Lower leg skin (tissue), 4 donors: ENCODE data around the gene ITGA11. TPM values are rescaled to one million over a fixed set of nuclear protein-coding genes. Genes with fewer than 3 reads are reported as not detected.

Source experiments
- DNase-seq, 2 donors: peaks; one replicate each; pipeline ENCODE4 v3.0.0-alpha.2; 2019; ENCODE audit warnings: low spot score in 2 of 2
- H3K4me3 ChIP-seq: fragments of 200-600 bp; sonication (generic); 2 replicates; pipeline ENCODE4 v1.5.1; 2017; ENCODE audit warnings: mild to moderate bottlenecking, low read depth; ENCODE audit not compliant: poor library complexity, severe bottlenecking
- CTCF ChIP-seq, 3 donors: fragments of 450-650 bp; IDR thresholded peaks; one replicate each; pipeline ENCODE4 v1.5.1; 2016; ENCODE audit warnings: antibody characterized with exemption in 3 of 3, mild to moderate bottlenecking in 3 of 3, moderate library complexity in 2 of 3
- POLR2A ChIP-seq, 2 donors: fragments of 450-650 bp; IDR thresholded peaks; one replicate each; pipeline ENCODE4 v1.6.1; 2016 to 2017; ENCODE audit warnings: antibody characterized with exemption in 2 of 2, mild to moderate bottlenecking in 1 of 2, moderate library complexity in 1 of 2
- WGBS, 2 donors: methylation state at CpG; one replicate each; pipeline ENCODE4 v1.1.5; 2018; 5-methylcytosine and 5-hydroxymethylcytosine counted together
- intact Hi-C: fragments of 100-400 bp; cut with DNase I; formaldehyde crosslinking; loops from one replicate; pipeline ENCODE4 v1.15.0; 2023; ENCODE audit warnings: low total_unique reads
- total RNA-seq, 4 donors: library from RNA; depleted of rRNA; stranded (reverse); fragments of >200 nt; gene quantifications; one replicate each; pipeline ENCODE4 v1.1.0, GENCODE V29; 2016

ITGA11 gene
- total RNA-seq, 4 donors from 2014 or later: 0.51 to 3.5 (median 2.0) TPM

GRCh38 chr15:68347392-68347791 lies 84.6 kb downstream of the ITGA11 start:
- WGBS, 2 donors: 59 to 77% methylated on average over 7 of the region's 7 CpGs
- DNase-seq: no peak
- TF ChIP-seq POLR2A (IDR thresholded peaks at IDR 0.05) (no peak), CTCF (IDR thresholded peaks at IDR 0.05) (no peak)
- H3K4me3 ChIP-seq: no peak overlapping the region
- intact Hi-C loops: no loop called here

- intact Hi-C loops: no loop called here
These were observed 85.0 kb downstream of the ITGA11 start for GRCh38 chr15:68346979-68347378.

GRCh38 chr15:68345481-68345880 lies 86.5 kb downstream of the ITGA11 start:
- intact Hi-C loops: no loop called here
- TF ChIP-seq CTCF (IDR thresholded peaks at IDR 0.05): no peak
- TF ChIP-seq POLR2A (IDR thresholded peaks at IDR 0.05): no peak
- no peak overlapping the region for H3K4me3 ChIP-seq
- 80 to 89% methylated on average over 4 to 5 of the region's 5 CpGs for WGBS, 2 donors
- no peak for DNase-seq

More at GRCh38 chr15:68346979-68347378, 85.0 kb downstream of the ITGA11 start:
- DNase-seq: no peak
- H3K4me3 ChIP-seq: no peak overlapping the region
- 66 to 85% methylated on average over 6 of the region's 6 CpGs for WGBS, 2 donors
- no peak for TF ChIP-seq CTCF (IDR thresholded peaks at IDR 0.05)
- TF ChIP-seq POLR2A (IDR thresholded peaks at IDR 0.05): no peak

GRCh38 chr15:68344600-68344999 lies 87.4 kb downstream of the ITGA11 start:
- intact Hi-C loops: no loop called here
- H3K4me3 ChIP-seq: no peak overlapping the region
- 78 to 89% methylated on average over 7 of the region's 7 CpGs for WGBS, 2 donors
- no peak for TF ChIP-seq CTCF (IDR thresholded peaks at IDR 0.05)
- TF ChIP-seq POLR2A (IDR thresholded peaks at IDR 0.05): no peak
- no peak for DNase-seq

GRCh38 chr15:68343579-68344225 lies 88.3 kb downstream of the ITGA11 start:
- no peak for TF ChIP-seq POLR2A (IDR thresholded peaks at IDR 0.05)
- no peak for TF ChIP-seq CTCF (IDR thresholded peaks at IDR 0.05)
- H3K4me3 ChIP-seq: no peak overlapping the region
- DNase-seq: no peak
- intact Hi-C loops: no loop called here
- 70 to 81% methylated on average over 14 of the region's 14 CpGs for WGBS, 2 donors
